Bladder microvascular endothelial cell (primary cell): ENCODE measurements around the gene NPTXR. TPM values are rescaled to one million over a fixed set of nuclear protein-coding genes. Genes with fewer than 3 reads are reported as not detected.

Experiments used
- total RNA-seq: library from RNA; depleted of rRNA; stranded (reverse); fragments of >200 nt; gene quantifications from 2 replicates; pipeline ENCODE4 v1.2.3, GENCODE V29; 2014

The NPTXR gene
- 0.16 and 0.69 TPM in 2 replicates for total RNA-seq

GRCh38 chr22:38843657-38844314, at the start of gene NPTXR:
Gene NPTXR (minus strand): TSS chr22:38844028.

GRCh38 chr22:38872172-38872830, 28.5 kb upstream of the NPTXR start, which contains the start of gene CBX6:
Gene CBX6 (minus strand): TSS chr22:38872216. CDS start chr22:38872190, 26 bp downstream.

GRCh38 chr22:38793721-38794466, 49.9 kb downstream of the NPTXR start, which contains the start of gene DNAL4:
Gene DNAL4 (minus strand): TSS chr22:38794143. CDS start chr22:38782731, 11,412 bp downstream.

Other genes with a start within 250 kb of the NPTXR start
- gene FAM227A, start 187.6 kb downstream of the NPTXR start, total RNA-seq = 0.16 and 0.69 TPM in 2 replicates
- gene CBY1, start 187.4 kb downstream of the NPTXR start, total RNA-seq = 13.0 and 19.5 TPM in 2 replicates
- 48.4 and 57.1 TPM in 2 replicates for gene TOMM22, start 162.1 kb downstream of the NPTXR start, total RNA-seq
- gene JOSD1, start 143.1 kb downstream of the NPTXR start, total RNA-seq = 57.3 and 73.9 TPM in 2 replicates
- 16.5 and 63.8 TPM in 2 replicates for gene GTPBP1, start 138.1 kb downstream of the NPTXR start, total RNA-seq
- gene SUN2, start 88.0 kb downstream of the NPTXR start, total RNA-seq = 105 and 173 TPM in 2 replicates
- 11.7 and 15.5 TPM in 2 replicates for gene DNAL4, start 49.9 kb downstream of the NPTXR start, total RNA-seq
- 15.4 and 17.2 TPM in 2 replicates for gene CBX6, start 28.2 kb upstream of the NPTXR start, total RNA-seq
- gene APOBEC3A, start 113.6 kb upstream of the NPTXR start, total RNA-seq = not detected in 2 replicates
- gene APOBEC3B, start 138.3 kb upstream of the NPTXR start, total RNA-seq = 0.82 and 3.6 TPM in 2 replicates
- 1.5 and 2.8 TPM in 2 replicates for gene APOBEC3C, start 170.2 kb upstream of the NPTXR start, total RNA-seq
- gene APOBEC3D, start 177.1 kb upstream of the NPTXR start, total RNA-seq = 1.1 and 2.4 TPM in 2 replicates
- 4.5 and 8.0 TPM in 2 replicates for gene APOBEC3F, start 196.8 kb upstream of the NPTXR start, total RNA-seq
- gene APOBEC3G, start 233.2 kb upstream of the NPTXR start, total RNA-seq = 4.4 and 6.0 TPM in 2 replicates